BLaER1 treated with 17β-estradiol and CSF1 and Interleukin-3, amounts not matched to agents 10 nM and 100 nM (cell line): ENCODE data around the gene TP53RK.

Experiments
- H3K27ac ChIP-seq, 11 experiments: shearing (Covaris generic); formaldehyde crosslinking; 2 replicates each; pipeline ENCODE4 v1.8.1; 2022
- H3K27me3 ChIP-seq, 11 experiments: shearing (Covaris generic); formaldehyde crosslinking; 2 replicates each; pipeline ENCODE4 v1.8.1; 2022
- H3K36me3 ChIP-seq, 11 experiments: shearing (Covaris generic); formaldehyde crosslinking; 2 replicates each; pipeline ENCODE4 v1.8.1; 2022
- H3K4me1 ChIP-seq, 10 experiments: shearing (Covaris generic); formaldehyde crosslinking; 2 replicates each; pipeline ENCODE4 v1.8.1; 2022
- H3K4me2 ChIP-seq, 11 experiments: shearing (Covaris generic); formaldehyde crosslinking; 2 replicates each; pipeline ENCODE4 v1.8.1; 2022
- H3K4me3 ChIP-seq, 10 experiments: shearing (Covaris generic); formaldehyde crosslinking; 2 replicates each; pipeline ENCODE4 v1.8.1; 2022
- H3K9ac ChIP-seq, 11 experiments: shearing (Covaris generic); formaldehyde crosslinking; 2 replicates each; pipeline ENCODE4 v1.8.1; 2022
- H3K9me3 ChIP-seq, 11 experiments: shearing (Covaris generic); formaldehyde crosslinking; replicated peaks in 1 of 11; 2 replicates each; pipeline ENCODE4 v1.8.1; 2022
- H4K20me1 ChIP-seq, 11 experiments: shearing (Covaris generic); formaldehyde crosslinking; 2 replicates each; pipeline ENCODE4 v1.8.1; 2022
- Cebpa-rat ChIP-seq, 11 experiments: shearing (Covaris generic); IDR thresholded peaks; 2 replicates each; pipeline ENCODE4 v1.8.1; 2022

Gene TP53RK

DNA sequence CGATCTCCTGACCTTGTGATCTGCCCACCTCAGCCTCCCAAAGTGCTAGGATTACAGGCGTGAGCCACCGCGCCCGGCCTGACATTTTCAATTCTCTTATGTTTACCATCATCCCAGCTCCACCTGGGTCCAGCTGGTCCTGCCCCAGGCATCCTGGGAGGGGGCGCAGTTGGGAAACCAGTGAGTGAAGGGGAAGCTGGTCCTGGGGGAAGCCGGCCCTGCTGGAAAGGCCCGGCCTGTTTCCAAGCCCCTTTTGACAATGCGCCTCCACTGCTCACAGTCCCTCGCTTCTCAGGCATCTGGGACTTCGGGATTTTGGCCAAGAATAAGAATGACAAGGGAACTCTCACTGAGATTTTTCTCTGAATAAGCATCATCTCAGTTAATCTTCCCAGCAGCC lies 52.2 kb downstream of the TP53RK start:
- no peak overlapping the region for H3K27ac ChIP-seq
- H3K9me3 ChIP-seq: peaks cover 0 to 11% (median 0%) of the 10 kb centered on the region in 11 experiments; a peak in 1 of 22 replicates
- no peak overlapping the region for H3K4me3 ChIP-seq
- no peaks in the 10 kb centered on the region for H4K20me1 ChIP-seq
- no peaks in the 10 kb centered on the region for H3K27me3 ChIP-seq
- peaks cover 0 to 40% (median 4%) of the 10 kb centered on the region in 10 experiments; a peak in 13 of 20 replicates for H3K4me1 ChIP-seq
- H3K36me3 ChIP-seq: no peaks in the 10 kb centered on the region
- H3K9ac ChIP-seq: no peak overlapping the region
- TF ChIP-seq Cebpa-rat (IDR thresholded peaks at IDR 0.05): no peak
- H3K4me2 ChIP-seq: no peak overlapping the region

DNA sequence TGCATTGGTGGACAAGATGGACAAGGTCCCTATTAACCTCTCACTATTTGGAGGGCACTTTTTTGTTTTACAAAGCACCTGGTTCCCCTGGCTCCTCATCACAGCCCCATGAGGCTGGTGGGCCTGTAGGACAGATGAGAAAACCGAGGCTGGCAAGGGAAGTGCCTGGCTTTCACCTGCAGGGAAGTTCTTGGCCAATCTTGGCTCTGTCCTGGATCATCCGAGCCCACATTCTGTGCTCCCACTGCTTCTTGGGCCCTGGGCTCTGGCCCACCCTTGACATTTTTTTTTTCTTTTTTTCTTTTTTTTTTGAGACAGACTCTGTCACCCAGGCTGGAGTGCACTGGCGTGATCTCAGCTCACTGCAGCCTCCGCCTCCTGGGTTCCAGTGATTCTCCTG lies 52.7 kb downstream of the TP53RK start:
- Histone ChIP-seq H3K27me3 (no peaks in the 10 kb centered on the region), H3K9me3 (peaks cover 0 to 11% (median 0%) of the 10 kb centered on the region in 11 experiments; a peak in 1 of 22 replicates), H3K27ac (no peak overlapping the region), H3K4me2 (peak overlapping the region in 3 of 11 experiments; percentile 47 to 66 (median 63); a peak in 3 of 22 replicates), H3K9ac (no peak overlapping the region), H4K20me1 (no peaks in the 10 kb centered on the region), H3K4me3 (no peak overlapping the region), H3K4me1 (peaks cover 0 to 45% (median 10%) of the 10 kb centered on the region in 10 experiments; a peak in 13 of 20 replicates), H3K36me3 (no peaks in the 10 kb centered on the region)
- no peak for TF ChIP-seq Cebpa-rat (IDR thresholded peaks at IDR 0.05)

DNA sequence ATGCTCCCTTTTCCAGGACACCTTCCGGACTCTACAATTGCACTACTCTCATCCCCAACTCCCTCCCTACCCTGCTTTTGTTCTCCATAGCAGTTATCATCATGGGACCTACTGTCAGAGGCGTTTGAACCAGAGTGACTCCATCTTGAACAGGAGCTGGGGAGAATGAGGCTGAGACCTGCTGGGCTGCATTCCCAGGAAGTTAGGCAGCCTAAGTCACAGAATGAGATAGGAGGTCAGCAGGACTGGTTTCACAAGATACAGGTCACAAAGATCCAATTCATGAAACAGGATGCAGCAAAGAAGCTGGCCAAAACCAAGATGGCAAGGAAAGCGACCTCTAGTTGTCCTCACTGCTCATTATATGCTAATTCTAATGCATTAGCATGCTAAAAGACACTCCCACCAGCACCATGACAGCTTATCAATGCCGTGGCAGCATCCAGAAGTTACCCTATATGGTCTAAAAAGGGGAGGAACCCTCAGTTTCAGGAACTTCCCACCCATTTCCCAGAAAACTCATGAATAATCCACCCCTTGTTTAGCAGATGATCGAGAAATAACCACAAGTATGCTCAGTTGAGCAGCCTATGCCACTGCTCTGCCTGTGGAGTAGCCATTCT lies 53.6 kb downstream of the TP53RK start:
- Histone ChIP-seq H3K4me2 (peak overlapping the region in 4 of 11 experiments; percentile 13 to 66 (median 55); a peak in 7 of 22 replicates), H3K4me1 (peaks cover 0 to 47% (median 17%) of the 10 kb centered on the region in 10 experiments; a peak in 14 of 20 replicates), H4K20me1 (no peaks in the 10 kb centered on the region), H3K27me3 (no peaks in the 10 kb centered on the region), H3K4me3 (no peak overlapping the region), H3K9me3 (peaks cover 0 to 12% (median 0%) of the 10 kb centered on the region in 11 experiments; a peak in 2 of 22 replicates), H3K27ac (peak overlapping the region in 1 of 11 experiments; percentile 52; a peak in 2 of 22 replicates), H3K36me3 (no peaks in the 10 kb centered on the region), H3K9ac (no peak overlapping the region)
- no peak for TF ChIP-seq Cebpa-rat (IDR thresholded peaks at IDR 0.05)

DNA sequence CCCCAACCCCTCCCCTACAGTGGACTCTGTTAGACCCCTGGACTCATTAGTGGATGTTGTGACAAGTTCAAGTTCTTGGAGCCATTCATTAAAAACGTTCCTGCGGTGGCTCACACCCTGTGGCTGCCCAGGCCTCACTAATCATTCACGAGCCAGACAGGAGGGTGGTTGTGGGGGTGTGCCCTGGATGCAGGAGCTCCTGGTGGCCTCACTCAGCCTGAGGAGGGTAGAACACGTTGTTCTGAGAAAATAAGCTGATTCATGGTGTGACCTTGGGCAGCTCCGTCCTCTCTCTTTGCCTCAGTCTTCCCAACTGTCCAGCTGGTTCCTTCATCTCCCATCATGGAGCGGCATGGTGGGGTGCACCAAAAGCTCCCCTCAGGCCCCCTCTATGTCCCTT lies 54.7 kb downstream of the TP53RK start:
- Histone ChIP-seq H3K4me1 (peaks cover 0 to 56% (median 24%) of the 10 kb centered on the region in 10 experiments; a peak in 14 of 20 replicates), H3K36me3 (no peaks in the 10 kb centered on the region), H3K9ac (no peak overlapping the region), H3K4me2 (no peak overlapping the region), H3K4me3 (no peak overlapping the region), H3K27me3 (no peaks in the 10 kb centered on the region), H3K9me3 (peaks cover 0 to 23% (median 3%) of the 10 kb centered on the region in 11 experiments; a peak in 8 of 22 replicates), H4K20me1 (no peaks in the 10 kb centered on the region), H3K27ac (no peak overlapping the region; a peak in 1 of 22 replicates)
- TF ChIP-seq Cebpa-rat (IDR thresholded peaks at IDR 0.05): no peak
